ENCODE results near the gene PLEKHA4.

The PLEKHA4 gene

GRCh38 chr19:48804496-48804895 lies 63.9 kb downstream of the PLEKHA4 start:
- H3K4me3 ChIP-seq (ENCODE audit: low read depth, low read length), result no peak overlapping the region
- TF ChIP-seq CTCF (IDR thresholded peaks at IDR 0.05; ENCODE audit: low read depth, low read length, missing control alignments), result no peak
- DNase-seq (ENCODE audit: low read depth), result no peak

- DNase-seq (ENCODE audit: low read depth), result no peak
- H3K4me3 ChIP-seq (ENCODE audit: low read depth, low read length), result no peak overlapping the region
- TF ChIP-seq CTCF (IDR thresholded peaks at IDR 0.05; ENCODE audit: low read depth, low read length, missing control alignments), result no peak
These were observed 65.8 kb downstream of the PLEKHA4 start for GRCh38 chr19:48802623-48803022.

- no peak for DNase-seq (ENCODE audit: low read depth)
- no peak for TF ChIP-seq CTCF (IDR thresholded peaks at IDR 0.05; ENCODE audit: low read depth, low read length, missing control alignments)
These were observed 68.8 kb downstream of the PLEKHA4 start for GRCh38 chr19:48799358-48800300.

GRCh38 chr19:48798937-48799336 lies 69.5 kb downstream of the PLEKHA4 start:
- DNase-seq (ENCODE audit: low read depth), result no peak

More at GRCh38 chr19:48799358-48800300, 68.8 kb downstream of the PLEKHA4 start:
- no peak overlapping the region for H3K4me3 ChIP-seq (ENCODE audit: low read depth, low read length)

GRCh38 chr19:48797103-48797502 lies 71.3 kb downstream of the PLEKHA4 start:
- H3K4me3 ChIP-seq (ENCODE audit: low read depth, low read length), result no peak overlapping the region
- no peak for TF ChIP-seq CTCF (IDR thresholded peaks at IDR 0.05; ENCODE audit: low read depth, low read length, missing control alignments)
- DNase-seq (ENCODE audit: low read depth), result no peak

More at GRCh38 chr19:48798937-48799336, 69.5 kb downstream of the PLEKHA4 start:
- no peak overlapping the region for H3K4me3 ChIP-seq (ENCODE audit: low read depth, low read length)
- TF ChIP-seq CTCF (IDR thresholded peaks at IDR 0.05; ENCODE audit: low read depth, low read length, missing control alignments), result no peak

GRCh38 chr19:48796298-48797083 lies 71.9 kb downstream of the PLEKHA4 start:
- no peak for TF ChIP-seq CTCF (IDR thresholded peaks at IDR 0.05; ENCODE audit: low read depth, low read length, missing control alignments)
- no peak overlapping the region for H3K4me3 ChIP-seq (ENCODE audit: low read depth, low read length)
- DNase-seq (ENCODE audit: low read depth), result no peak
